ENCODE data around the gene CXCR5. TPM values are rescaled to one million over a fixed set of nuclear protein-coding genes. Genes with fewer than 3 reads are reported as not detected.

Gene CXCR5
- total and polyA plus RNA-seq, 2 donors (not counting 1 experiment from before 2014, with no cell fraction given): 111 to 163 TPM

DNA sequence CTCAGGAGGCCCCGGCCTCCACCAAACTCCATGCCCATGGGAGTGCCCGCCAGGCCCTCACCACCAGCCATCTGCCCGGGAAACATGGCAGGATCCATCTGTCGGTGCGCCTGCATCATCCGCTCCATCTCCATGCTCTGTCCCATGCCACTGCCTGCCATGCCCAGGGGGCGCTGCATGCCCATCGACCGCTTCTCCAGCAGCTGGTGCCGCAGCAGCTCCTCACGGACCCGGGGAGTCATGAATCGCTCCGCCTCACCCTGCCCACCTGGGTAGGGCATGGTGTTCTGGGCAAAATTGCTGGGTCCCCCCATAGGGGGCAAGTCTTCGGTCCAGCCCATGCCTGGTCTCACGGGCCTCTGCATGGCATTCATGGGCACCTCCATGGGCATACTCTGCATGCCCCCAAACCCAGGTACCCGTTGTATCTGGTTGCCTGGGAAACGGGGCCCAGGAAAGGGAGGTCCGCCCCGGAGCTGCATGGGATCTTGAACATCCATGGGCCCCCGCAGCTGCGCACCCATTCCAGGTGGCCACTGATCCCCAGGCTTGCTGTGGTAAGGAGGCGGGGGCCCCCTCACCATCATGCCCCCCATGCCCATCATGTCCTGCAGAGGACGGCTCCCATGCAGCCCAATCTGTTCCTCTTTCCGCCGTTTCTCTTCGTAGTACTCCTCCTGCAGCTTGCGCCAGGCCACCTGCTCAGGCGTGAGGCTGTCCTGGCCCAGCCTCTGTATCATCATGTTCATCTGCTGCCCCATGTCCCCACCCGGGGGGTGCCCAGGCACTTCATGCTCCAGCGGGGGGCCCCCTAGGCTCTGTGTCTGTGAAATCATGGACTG, 18.0 kb downstream of the CXCR5 start:
- ChIA-PET CTCF (interaction anchor here (0.5 to 1.0 kb wide), 2 partner anchors 24 to 112 kb away, joined by 3 read pairs; no protein-coding TSS in a partner anchor), POLR2A (interaction anchor here (0.9 to 1.7 kb wide), 2 partner anchors 8 to 32 kb away, joined by 4 read pairs; no protein-coding TSS in a partner anchor)
- Histone ChIP-seq H3K4me2 (replicated peaks; ENCODE audit: low read depth, low read length, poor library complexity, severe bottlenecking) (no peak overlapping the region), H3K9ac (ENCODE audit: low read length) (no peak overlapping the region), H3K79me2 (ENCODE audit: control insufficient read depth, insufficient read depth, low read length) (peaks cover 47% of the 10 kb centered on the region), H3K36me3 (replicated peaks in 1 of 2; ENCODE audit: control extremely low read depth in 1 of 2, control insufficient read depth in 1 of 2, extremely low read depth in 1 of 2, insufficient read depth in 2 of 2, low read length in 1 of 2) (peaks cover 0 to 62% of the 10 kb centered on the region in 2 experiments), H3K4me3 (ENCODE audit: control extremely low read depth in 1 of 5, extremely low read depth in 1 of 5, insufficient read depth in 1 of 5, low read depth in 2 of 5, low read length in 4 of 5) (no peak overlapping the region), H3K9me3 (ENCODE audit: control extremely low read depth in 1 of 3, control insufficient read depth in 2 of 3, insufficient read depth in 1 of 3, low read length in 2 of 3) (no peaks in the 10 kb centered on the region), H3K4me1 (ENCODE audit: control insufficient read depth in 2 of 2, insufficient read depth in 2 of 2, low read length in 2 of 2) (peaks cover 18 to 28% of the 10 kb centered on the region in 2 donors), H3K27ac (ENCODE audit: low read length in 2 of 2) (no peak overlapping the region), H3K27me3 (replicated peaks in 1 of 4; ENCODE audit: control extremely low read depth in 1 of 4, control insufficient read depth in 3 of 4, insufficient read depth in 4 of 4, low read length in 3 of 4) (no peaks in the 10 kb centered on the region), H4K20me1 (ENCODE audit: control insufficient read depth, insufficient read depth, low read length, poor library complexity, severe bottlenecking) (peaks cover 34% of the 10 kb centered on the region), H2AFZ (ENCODE audit: insufficient read depth, low read depth, low read length, poor library complexity, severe bottlenecking) (no peak overlapping the region)
- peak; percentile 42 for DNase-seq
- intact Hi-C loops (cut with micrococcal nuclease): no loop called here
- Mint-ChIP-seq H3K9me3 (ENCODE audit: insufficient read depth) (no peaks in the 10 kb centered on the region), H3K27me3 (no peaks in the 10 kb centered on the region), H3K4me1 (peaks cover 30% of the 10 kb centered on the region), H3K27ac (peak overlapping the region; percentile 50), H3K4me3 (no peak overlapping the region)
- WGBS (ENCODE audit: insufficient coverage): 95% methylated on average over 26 of the region's 31 CpGs
- TF ChIP-seq, protein P1, sequence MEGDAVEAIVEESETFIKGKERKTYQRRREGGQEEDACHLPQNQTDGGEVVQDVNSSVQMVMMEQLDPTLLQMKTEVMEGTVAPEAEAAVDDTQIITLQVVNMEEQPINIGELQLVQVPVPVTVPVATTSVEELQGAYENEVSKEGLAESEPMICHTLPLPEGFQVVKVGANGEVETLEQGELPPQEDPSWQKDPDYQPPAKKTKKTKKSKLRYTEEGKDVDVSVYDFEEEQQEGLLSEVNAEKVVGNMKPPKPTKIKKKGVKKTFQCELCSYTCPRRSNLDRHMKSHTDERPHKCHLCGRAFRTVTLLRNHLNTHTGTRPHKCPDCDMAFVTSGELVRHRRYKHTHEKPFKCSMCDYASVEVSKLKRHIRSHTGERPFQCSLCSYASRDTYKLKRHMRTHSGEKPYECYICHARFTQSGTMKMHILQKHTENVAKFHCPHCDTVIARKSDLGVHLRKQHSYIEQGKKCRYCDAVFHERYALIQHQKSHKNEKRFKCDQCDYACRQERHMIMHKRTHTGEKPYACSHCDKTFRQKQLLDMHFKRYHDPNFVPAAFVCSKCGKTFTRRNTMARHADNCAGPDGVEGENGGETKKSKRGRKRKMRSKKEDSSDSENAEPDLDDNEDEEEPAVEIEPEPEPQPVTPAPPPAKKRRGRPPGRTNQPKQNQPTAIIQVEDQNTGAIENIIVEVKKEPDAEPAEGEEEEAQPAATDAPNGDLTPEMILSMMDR (IDR thresholded peaks at IDR 0.05): no peak
- no peak for TF ChIP-seq EZH2 (IDR thresholded peaks at IDR 0.05; ENCODE audit: borderline replicate concordance, insufficient read depth, low read depth, low read length, poor library complexity, severe bottlenecking)
- ATAC-seq (ENCODE audit: low read depth): no peak
